ENCODE measurements around the gene LRPPRC. TPM values are rescaled to one million over a fixed set of nuclear protein-coding genes. Genes with fewer than 3 reads are reported as not detected.

The LRPPRC gene
- total and polyA plus RNA-seq, 2 donors (not counting 3 experiments of a cell fraction or from before 2014, with no cell fraction given) = 22.6 to 94.0 TPM

- no peaks in the 10 kb centered on the region for H4K20me1 ChIP-seq (replicated peaks; ENCODE audit: control insufficient read depth, extremely low read depth, insufficient read depth, low read length)
- ChIA-PET CTCF (no interaction called here), POLR2A (no interaction called here)
- no peak overlapping the region for H3K27ac ChIP-seq (ENCODE audit: insufficient read depth, low read depth, low read length)
- H3K9ac ChIP-seq (replicated peaks; ENCODE audit: extremely low read depth, insufficient read depth, low read length) = no peak overlapping the region
- DNase-seq (ENCODE audit: low read depth, low spot score) = no peak
- no peaks in the 10 kb centered on the region for H3K9me1 ChIP-seq (replicated peaks; ENCODE audit: control insufficient read depth, extremely low read depth, insufficient read depth, low read length)
- H3K36me3 ChIP-seq (ENCODE audit: control insufficient read depth in 2 of 2, extremely low read depth in 1 of 2, insufficient read depth in 2 of 2, low read length in 2 of 2) = no peaks in the 10 kb centered on the region
- TF ChIP-seq GATA2 (IDR thresholded peaks at IDR 0.05; ENCODE audit: insufficient read depth, insufficient read length, low read depth, low read length) = no peak
- TF ChIP-seq POLR2A (IDR thresholded peaks at IDR 0.05; ENCODE audit: low read depth, low read length) = no peak
- TF ChIP-seq JUN (IDR thresholded peaks at IDR 0.05; ENCODE audit: borderline replicate concordance, insufficient read depth, insufficient read length, low read depth) = no peak
- TF ChIP-seq EZH2 (IDR thresholded peaks at IDR 0.05; ENCODE audit: borderline replicate concordance, low read depth, low read length, severe bottlenecking) = no peak
- no peak for TF ChIP-seq POLR2AphosphoS5 (IDR thresholded peaks at IDR 0.05; ENCODE audit: insufficient read depth, low read depth, low read length)
- TF ChIP-seq CTCF (IDR thresholded peaks at IDR 0.05; ENCODE audit: extremely low read depth in 1 of 2, insufficient read depth in 1 of 2, low read depth in 1 of 2, low read length in 2 of 2) = no peak
- TF ChIP-seq MAX (IDR thresholded peaks at IDR 0.05; ENCODE audit: insufficient read depth, insufficient read length) = no peak
- TF ChIP-seq MYC (IDR thresholded peaks at IDR 0.05; ENCODE audit: low read depth, low read length) = no peak
- TF ChIP-seq FOS (IDR thresholded peaks at IDR 0.05; ENCODE audit: borderline replicate concordance, insufficient read depth, low read length) = no peak
- no peak overlapping the region for H3K4me2 ChIP-seq (ENCODE audit: insufficient read depth, low read length)
- intact Hi-C loops (cut with micrococcal nuclease) = no loop called here
- no peak overlapping the region for H2AFZ ChIP-seq (ENCODE audit: low read depth, low read length)
- dilution Hi-C loops (cut with MboI; ENCODE audit: extremely low pct_ligation_motif_present, low sequenced_read_pairs) = no loop called here
- no TSS peak for BruUV-seq (replicated peaks)
- no peaks in the 10 kb centered on the region for H3K79me2 ChIP-seq (ENCODE audit: control insufficient read depth, insufficient read depth, low read length)
- H3K27me3 ChIP-seq (ENCODE audit: control insufficient read depth in 2 of 2, insufficient read depth in 2 of 2, low read length in 2 of 2) = peaks cover 1 to 3% of the 10 kb centered on the region in 2 experiments
- no peak overlapping the region for H3K4me3 ChIP-seq (replicated peaks in 1 of 3; ENCODE audit: insufficient read depth in 1 of 3, low read depth in 1 of 3, low read length in 3 of 3)
- no peaks in the 10 kb centered on the region for H3K9me3 ChIP-seq (replicated peaks; ENCODE audit: control insufficient read depth, insufficient read depth, low read length)
- H3K4me1 ChIP-seq (ENCODE audit: control insufficient read depth, extremely low read depth, insufficient read depth, low read length) = no peaks in the 10 kb centered on the region
- FAIRE-seq = no peak
Observed at GRCh38 chr2:43837831-43838559, 157.8 kb downstream of the LRPPRC start.
